Right cardiac atrium (tissue), 5 donors: Measurements from ENCODE around the gene NXT2. TPM values are rescaled to one million over a fixed set of nuclear protein-coding genes. Genes with fewer than 3 reads are reported as not detected.
A peak's percentile ranks its signal among the peaks of the same experiment; 100 is the strongest.
"Not testable (repeated sequence)": the region's sequence is repeated elsewhere in the genome, so short reads cannot be mapped to it uniquely, and the experiment has no call there.

Experiments used
- ATAC-seq, 2 donors: fragments of 200-7000 bp; cut with Tn5 transposase; one replicate each; pipeline versions ENCODE4 v1.8.0 to v1.9.1; 2020; ENCODE audit warnings: moderate library complexity in 2 of 2, mild to moderate bottlenecking in 1 of 2
- DNase-seq, 3 donors: peaks; one replicate each; pipeline ENCODE4 v3.0.0-alpha.2; 2020
- H3K27ac ChIP-seq: one replicate; pipeline ENCODE4 v1.5.1; 2013; ENCODE audit warnings: mild to moderate bottlenecking, low read length, control low read depth, moderate library complexity
- H3K27me3 ChIP-seq: one replicate; pipeline ENCODE4 v1.6.1; 2013; ENCODE audit not compliant: control insufficient read depth, insufficient read depth
- H3K4me1 ChIP-seq: one replicate; pipeline ENCODE4 v1.6.1; 2013; ENCODE audit warnings: low read length; ENCODE audit not compliant: control insufficient read depth, insufficient read depth
- H3K4me3 ChIP-seq: one replicate; pipeline ENCODE4 v1.5.1; 2013; ENCODE audit warnings: low read length, control low read depth
- H3K9me3 ChIP-seq: one replicate; pipeline ENCODE4 v1.6.1; 2013; ENCODE audit warnings: low read length; ENCODE audit not compliant: control insufficient read depth
- WGBS: extraction: QIAGEN DNeasy Blood & Tissue Kit; methylation state at CpG from one replicate; pipeline ENCODE4 v1.1.7; 2013; 5-methylcytosine and 5-hydroxymethylcytosine counted together
- intact Hi-C, 4 donors: fragments of 100-400 bp; cut with DNase I; formaldehyde crosslinking; loops; one replicate each; pipeline versions ENCODE4 v1.11.0 to v1.14.0; 2022 to 2023
- polyA plus RNA-seq: library from polyadenylated mRNA; stranded (reverse); fragments of 200-250 nt; gene quantifications from one replicate; pipeline ENCODE4 v1.2.3, GENCODE V29; 2013
- total RNA-seq, 4 donors: library from RNA; stranded (reverse); fragmentation: NEBNext Ultra II Directional; extraction: Animal tissue kit (Norgen Biotek cat#: 25700); gene quantifications; one replicate each; pipeline ENCODE4 v1.2.1, GENCODE V29; 2021
- donor health status: healthy with polysubstance abuse.
- donor health status: DM: no; HTN: yes; CAD: no.
- donor health status: DM: no; HTN: no; CAD: no.
- donor health status: DM: no; HTN: yes; CAD: no; lungs with severe emphysema.
- donor health status: DM: yes; HTN: yes; CAD: no.

Gene NXT2
- total and polyA plus RNA-seq, 5 donors: 1.7 to 2.5 (median 2.0) TPM

- H3K9me3 ChIP-seq: no peaks in the 10 kb centered on the region
- ATAC-seq (no peak), DNase-seq (no peak)
- intact Hi-C loops: no loop called here
- 85% methylated on average over 8 of the region's 8 CpGs for WGBS
- no peak overlapping the region for H3K27ac ChIP-seq
- no peaks in the 10 kb centered on the region for H3K4me1 ChIP-seq
- H3K4me3 ChIP-seq: no peak overlapping the region
- no peaks in the 10 kb centered on the region for H3K27me3 ChIP-seq
Measured at GRCh38 chrX:109535578-109535977, 1.1 kb upstream of the NXT2 start.

- H3K27ac ChIP-seq: peak overlapping the region; percentile 74
- intact Hi-C loops: no loop called here
Measured at GRCh38 chrX:109537324-109537665, 651 bp downstream of the NXT2 start.

GRCh38 chrX:109539007-109539406 lies 2.4 kb downstream of the NXT2 start:
- H3K4me1 ChIP-seq, ATAC-seq, H3K4me3 ChIP-seq, intact Hi-C loops, H3K27ac ChIP-seq, DNase-seq, H3K27me3 ChIP-seq, H3K9me3 ChIP-seq: not testable (repeated sequence)

More at GRCh38 chrX:109537324-109537665, 651 bp downstream of the NXT2 start:
- Histone ChIP-seq H3K4me3 (peak overlapping the region; percentile 49), H3K27me3 (no peaks in the 10 kb centered on the region), H3K4me1 (no peaks in the 10 kb centered on the region), H3K9me3 (no peaks in the 10 kb centered on the region)
- WGBS: 1% methylated on average over 10 of the region's 10 CpGs
- peak; percentile 10 to 52 for ATAC-seq
- no peak for DNase-seq

GRCh38 chrX:109553862-109554261 lies 17.2 kb downstream of the NXT2 start:
- no peak for ATAC-seq
- 32% methylated on average over 1 of the region's 1 CpG for WGBS
- intact Hi-C loops: no loop called here

GRCh38 chrX:109576083-109576482 lies 39.4 kb downstream of the NXT2 start:
- not testable (repeated sequence) for H3K4me1 ChIP-seq, H3K4me3 ChIP-seq
- WGBS: 96% methylated on average over 4 of the region's 4 CpGs

More at GRCh38 chrX:109553862-109554261, 17.2 kb downstream of the NXT2 start:
- no peak overlapping the region for H3K27ac ChIP-seq
- H3K4me1 ChIP-seq: no peaks in the 10 kb centered on the region
- no peak for DNase-seq
- H3K4me3 ChIP-seq: no peak overlapping the region
- H3K9me3 ChIP-seq: no peaks in the 10 kb centered on the region
- H3K27me3 ChIP-seq: no peaks in the 10 kb centered on the region

GRCh38 chrX:109577055-109577454 lies 40.4 kb downstream of the NXT2 start:
- intact Hi-C loops: no loop called here
- H3K9me3 ChIP-seq: no peaks in the 10 kb centered on the region
- no peak overlapping the region for H3K4me3 ChIP-seq
- ATAC-seq: no peak
- H3K27me3 ChIP-seq: no peaks in the 10 kb centered on the region
- DNase-seq: no peak
- 81% methylated on average over 2 of the region's 2 CpGs for WGBS
- H3K4me1 ChIP-seq: no peaks in the 10 kb centered on the region
- no peak overlapping the region for H3K27ac ChIP-seq

More at GRCh38 chrX:109576083-109576482, 39.4 kb downstream of the NXT2 start:
- DNase-seq, intact Hi-C loops, H3K9me3 ChIP-seq, H3K27me3 ChIP-seq, ATAC-seq, H3K27ac ChIP-seq: not testable (repeated sequence)

- Histone ChIP-seq H3K4me1 (no peaks in the 10 kb centered on the region), H3K27ac (no peak overlapping the region), H3K9me3 (no peaks in the 10 kb centered on the region), H3K4me3 (no peak overlapping the region), H3K27me3 (no peaks in the 10 kb centered on the region)
- no peak for ATAC-seq
- DNase-seq: no peak
- WGBS: 42% methylated on average over 1 of the region's 1 CpG
- intact Hi-C loops: no loop called here
Measured at GRCh38 chrX:109578916-109579315, 42.3 kb downstream of the NXT2 start.

- H3K4me3 ChIP-seq: no peak overlapping the region
- WGBS: 88% methylated on average over 7 of the region's 7 CpGs
- H3K27ac ChIP-seq: no peak overlapping the region
- DNase-seq (no peak), ATAC-seq (no peak)
- H3K9me3 ChIP-seq: no peaks in the 10 kb centered on the region
- intact Hi-C loops: no loop called here
- no peaks in the 10 kb centered on the region for H3K27me3 ChIP-seq
- H3K4me1 ChIP-seq: no peaks in the 10 kb centered on the region
Measured at GRCh38 chrX:109585488-109585887, 48.8 kb downstream of the NXT2 start.

GRCh38 chrX:109590176-109590575 lies 53.5 kb downstream of the NXT2 start:
- H3K4me3 ChIP-seq: no peak overlapping the region
- no peaks in the 10 kb centered on the region for H3K9me3 ChIP-seq
- ATAC-seq (no peak), DNase-seq (no peak)
- no peaks in the 10 kb centered on the region for H3K27me3 ChIP-seq
- 68% methylated on average over 4 of the region's 4 CpGs for WGBS
- intact Hi-C loops: no loop called here
- no peak overlapping the region for H3K27ac ChIP-seq
- no peaks in the 10 kb centered on the region for H3K4me1 ChIP-seq

Other genes with a start within 250 kb of the NXT2 start
- not detected for gene GUCY2F, start 54.8 kb upstream of the NXT2 start, total RNA-seq
- not detected for gene GUCY2F, start 54.8 kb upstream of the NXT2 start, polyA plus RNA-seq
- 1 to 10 TPM in 1 of 4 donors, under 1 TPM in 3; 0.26 to 1.0 (median 0.44) TPM for gene KCNE5, start 88.3 kb downstream of the NXT2 start, total RNA-seq
- gene KCNE5, start 88.3 kb downstream of the NXT2 start, polyA plus RNA-seq: 0.32 TPM
- 10 to 100 TPM; 41.8 to 56.1 (median 47.4) TPM for gene ACSL4, start 196.4 kb downstream of the NXT2 start, total RNA-seq
- 18.3 TPM for gene ACSL4, start 196.4 kb downstream of the NXT2 start, polyA plus RNA-seq